Astrocyte (in vitro differentiated cells and primary cell): ENCODE measurements around the gene PTH1R.

Source experiments
- EZH2 ChIP-seq: IDR thresholded peaks from 2 replicates; pipeline ENCODE4 v1.6.1; 2012; ENCODE audit warnings: mild to moderate bottlenecking, low read length, inconsistent platforms; ENCODE audit not compliant: insufficient read depth
- TF ChIP-seq, protein P1 (sequence below): IDR thresholded peaks from 2 replicates; pipeline ENCODE4 v1.5.1; 2011; ENCODE audit warnings: low read depth, mild to moderate bottlenecking, inconsistent platforms, low read length, moderate library complexity; ENCODE audit not compliant: insufficient read depth

DNA sequence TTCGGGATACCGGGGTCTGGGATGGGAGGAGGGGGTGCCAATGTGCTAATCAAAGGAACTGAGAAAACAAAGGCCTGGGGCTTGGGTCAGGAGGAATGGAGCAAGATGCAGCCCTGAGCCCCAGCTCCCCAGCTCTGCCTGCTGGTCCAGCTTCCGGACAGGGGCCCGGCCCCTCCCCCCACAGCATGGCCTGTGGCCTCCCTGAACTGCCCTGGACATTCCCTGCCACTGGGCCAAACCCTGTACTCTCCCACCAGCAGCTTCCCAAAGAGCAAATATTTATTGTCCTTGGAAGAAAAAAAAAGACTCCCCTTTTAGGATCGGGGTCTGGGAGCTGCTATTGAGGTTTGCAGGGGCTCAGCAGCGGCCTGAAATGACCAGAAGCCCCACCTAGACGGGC lies 8.6 kb upstream of the PTH1R start:
- TF ChIP-seq EZH2: no peak
- TF ChIP-seq, protein P1, sequence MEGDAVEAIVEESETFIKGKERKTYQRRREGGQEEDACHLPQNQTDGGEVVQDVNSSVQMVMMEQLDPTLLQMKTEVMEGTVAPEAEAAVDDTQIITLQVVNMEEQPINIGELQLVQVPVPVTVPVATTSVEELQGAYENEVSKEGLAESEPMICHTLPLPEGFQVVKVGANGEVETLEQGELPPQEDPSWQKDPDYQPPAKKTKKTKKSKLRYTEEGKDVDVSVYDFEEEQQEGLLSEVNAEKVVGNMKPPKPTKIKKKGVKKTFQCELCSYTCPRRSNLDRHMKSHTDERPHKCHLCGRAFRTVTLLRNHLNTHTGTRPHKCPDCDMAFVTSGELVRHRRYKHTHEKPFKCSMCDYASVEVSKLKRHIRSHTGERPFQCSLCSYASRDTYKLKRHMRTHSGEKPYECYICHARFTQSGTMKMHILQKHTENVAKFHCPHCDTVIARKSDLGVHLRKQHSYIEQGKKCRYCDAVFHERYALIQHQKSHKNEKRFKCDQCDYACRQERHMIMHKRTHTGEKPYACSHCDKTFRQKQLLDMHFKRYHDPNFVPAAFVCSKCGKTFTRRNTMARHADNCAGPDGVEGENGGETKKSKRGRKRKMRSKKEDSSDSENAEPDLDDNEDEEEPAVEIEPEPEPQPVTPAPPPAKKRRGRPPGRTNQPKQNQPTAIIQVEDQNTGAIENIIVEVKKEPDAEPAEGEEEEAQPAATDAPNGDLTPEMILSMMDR: no peak
